Left lobe of liver (tissue), 2 donors: ENCODE data around the gene CNIH1. TPM values are rescaled to one million over a fixed set of nuclear protein-coding genes. Genes with fewer than 3 reads are reported as not detected.

Experiments used
- ATAC-seq: fragments of 200-7000 bp; cut with Tn5 transposase; one replicate; pipeline ENCODE4 v1.9.1; 2020; ENCODE audit warnings: mild to moderate bottlenecking, moderate library complexity
- DNase-seq: peaks from one replicate; pipeline ENCODE4 v3.0.0-alpha.2; 2020; ENCODE audit warnings: low spot score
- total RNA-seq: library from RNA; stranded (reverse); gene quantifications from one replicate; pipeline ENCODE4 v1.2.1, GENCODE V29; 2021
- donor health status: DM: no; HTN: no; CAD: no; lungs with moderate emphysema.
- donor health status: DM: no; HTN: yes; CAD: no.

Gene CNIH1
- total RNA-seq: 89.4 TPM

DNA sequence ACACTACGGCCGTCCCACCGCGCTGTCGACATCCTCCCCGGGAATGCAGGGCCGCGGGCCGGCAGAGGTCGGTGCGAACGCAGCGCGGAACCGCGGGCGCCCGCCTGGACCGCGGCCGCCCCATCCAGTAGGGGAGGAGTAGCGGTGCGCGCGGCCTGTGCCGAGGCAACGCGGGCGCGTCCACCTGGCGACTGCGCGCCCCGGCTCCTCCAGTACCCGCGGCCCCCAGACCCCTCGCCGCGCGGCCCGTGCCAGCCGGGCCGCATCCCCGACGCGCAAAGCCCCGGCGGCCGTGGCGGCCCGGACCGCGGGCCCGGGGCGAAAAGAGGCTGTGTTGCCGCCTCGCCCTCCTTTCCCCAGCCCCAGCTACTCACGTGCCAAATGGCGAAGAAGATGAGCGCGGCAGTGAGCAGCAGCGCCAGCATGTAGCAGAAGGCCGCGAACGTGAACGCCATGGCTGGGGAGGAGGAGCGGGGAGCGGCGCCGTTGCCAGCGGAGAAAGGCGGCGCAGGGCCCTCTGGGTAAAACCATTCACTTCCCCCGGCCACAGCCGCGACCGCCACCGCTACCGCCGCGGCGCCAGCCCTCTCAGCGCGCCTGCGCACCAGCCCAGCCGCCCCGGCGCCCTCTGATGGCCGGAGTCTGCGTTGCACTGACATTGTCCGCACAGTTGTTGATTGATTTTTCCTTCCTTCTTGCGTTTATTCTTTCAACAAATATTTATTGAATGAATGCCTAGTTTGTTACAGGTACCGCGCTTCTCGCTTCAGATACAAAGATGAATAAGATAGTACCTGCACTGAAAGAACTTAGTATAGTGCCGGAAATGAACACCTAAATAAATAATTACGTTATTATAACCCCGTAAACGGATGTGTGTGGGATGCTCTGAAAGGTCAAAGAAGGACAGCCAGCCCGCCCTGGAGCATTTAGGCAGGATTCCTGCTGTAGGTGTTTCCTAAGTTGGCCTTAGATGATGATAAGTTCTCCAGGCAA, at the start of gene CNIH1:
CNIH1 (minus strand) TSS at position 502 of the 996 bp plus-strand sequence; CDS start at position 455, 47 bp downstream.
- DNase-seq (peak; percentile 95), ATAC-seq (peak; percentile 96)

DNA sequence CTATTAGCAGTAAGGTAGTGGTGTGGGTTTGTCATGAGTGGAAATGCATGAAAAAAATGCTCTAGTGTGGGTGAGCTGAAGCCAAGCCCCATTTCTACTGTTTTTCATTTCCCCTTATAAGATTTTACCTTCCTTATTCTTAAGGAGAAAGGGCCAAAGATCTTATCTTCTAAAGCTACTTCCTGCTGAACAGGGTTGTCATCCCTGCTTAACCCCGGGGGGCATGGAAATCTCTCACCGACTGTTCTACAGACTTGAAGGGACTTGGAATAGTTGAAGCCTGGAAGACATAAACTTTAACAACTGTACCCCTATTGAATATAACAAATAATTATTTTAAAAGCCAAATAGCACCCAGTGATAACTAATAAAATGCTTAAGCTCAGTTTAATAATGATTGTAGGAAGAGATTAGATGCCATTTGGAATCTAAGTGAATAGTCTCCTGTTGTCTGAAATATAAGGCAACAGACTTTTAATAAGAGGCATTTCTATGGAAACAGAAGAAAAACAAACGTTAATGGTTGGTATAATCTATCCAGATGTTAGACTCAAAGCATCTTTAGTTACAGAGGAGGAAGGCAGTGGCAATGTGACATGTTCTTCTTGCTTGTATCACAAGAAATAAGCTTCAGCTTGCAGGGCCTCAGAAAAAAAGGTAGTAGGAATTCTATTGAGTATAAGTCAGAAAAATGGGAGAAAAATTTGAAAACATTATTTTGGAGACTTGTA, 49.4 kb upstream of the CNIH1 start:
- ATAC-seq: no peak

DNA sequence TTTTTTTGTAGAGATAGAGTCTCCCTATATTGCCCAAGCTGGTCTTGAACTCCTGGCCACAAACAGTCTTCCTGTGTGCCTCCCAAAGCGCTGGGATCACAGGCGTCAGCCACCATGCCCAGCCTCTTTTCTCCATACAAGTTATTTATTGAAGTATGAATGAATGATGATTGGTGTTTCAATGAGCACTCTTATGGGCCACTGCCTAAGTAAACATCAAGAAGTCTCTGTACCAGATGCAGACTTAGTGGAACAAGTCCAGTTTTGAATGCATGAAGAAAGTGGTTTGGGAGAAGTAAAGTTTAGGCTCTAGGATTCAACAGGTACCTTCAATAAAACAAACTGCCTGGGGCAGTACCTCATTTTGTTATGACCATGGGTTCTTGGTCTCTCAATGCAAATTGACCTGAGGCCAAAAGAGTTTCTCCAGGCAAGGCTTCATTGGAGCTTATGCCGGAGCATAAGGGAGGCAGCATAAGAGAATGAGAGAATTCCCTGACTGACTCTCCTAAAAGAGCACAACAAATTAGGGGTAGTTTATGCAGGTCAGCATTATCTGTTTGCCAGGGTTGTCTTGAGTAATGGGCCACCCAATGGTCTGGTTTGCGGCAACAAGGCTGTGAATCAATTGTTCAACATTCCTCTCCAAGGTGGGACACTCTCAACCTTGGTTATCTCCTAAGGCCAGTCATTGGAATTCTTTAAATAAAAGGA, 48.7 kb upstream of the CNIH1 start:
- ATAC-seq (no peak), DNase-seq (no peak)

More for the DNA sequence above, 49.4 kb upstream of the CNIH1 start:
- no peak for DNase-seq

DNA sequence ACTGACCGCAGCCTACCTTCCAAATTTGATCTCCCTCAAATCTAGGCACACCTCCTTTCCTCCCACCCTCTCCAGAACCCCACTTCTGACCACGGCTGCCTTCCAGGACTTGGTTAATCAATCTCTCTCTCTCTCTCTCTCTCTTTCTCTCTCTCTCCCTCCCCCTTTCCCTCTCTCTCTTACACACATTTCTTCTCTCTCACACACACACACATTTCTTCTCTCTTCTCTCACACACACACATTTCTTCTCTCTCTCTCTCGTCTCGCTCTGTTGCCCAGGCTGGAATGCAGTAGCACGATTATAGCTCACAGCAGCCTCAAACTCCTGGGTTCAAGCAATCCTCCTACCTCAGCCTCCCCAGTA, 48.1 kb upstream of the CNIH1 start:
- no peak for DNase-seq
- ATAC-seq: peak; percentile 8

DNA sequence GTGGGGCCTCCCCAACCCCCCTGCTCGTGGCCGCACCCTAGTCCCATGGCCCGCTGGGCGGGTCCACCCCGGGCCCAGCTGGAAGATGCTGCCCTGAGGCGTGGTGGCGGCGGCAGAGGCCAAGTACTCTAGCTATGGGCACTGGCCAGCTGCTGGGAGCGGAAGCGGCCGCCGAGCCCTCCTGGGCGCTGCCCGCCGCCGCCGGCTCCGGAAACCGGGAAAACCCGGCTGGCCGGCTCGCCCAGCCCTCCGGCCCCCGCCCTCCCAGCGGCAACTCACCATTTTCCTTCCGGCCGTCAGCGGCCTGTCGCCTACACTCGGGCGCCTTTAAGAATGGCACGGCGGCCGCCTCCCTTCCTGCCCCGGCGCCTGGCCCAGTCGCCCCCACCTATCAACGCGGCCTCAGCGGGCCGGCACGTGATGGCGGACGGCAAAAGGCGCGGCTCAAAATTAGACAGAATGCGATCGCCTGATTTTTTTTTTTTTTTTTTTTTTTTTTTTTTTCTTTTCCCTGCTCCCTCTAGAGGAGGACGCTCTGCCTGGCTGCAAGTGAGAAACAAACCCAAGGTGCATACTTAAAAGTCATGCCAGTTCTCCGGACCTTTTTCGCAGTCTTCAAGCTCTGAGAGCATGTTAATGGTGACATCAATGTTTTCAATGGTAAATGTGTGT, 47.6 kb upstream of the CNIH1 start, which contains the start of gene GMFB:
GMFB (minus strand) TSS at position 335 of the 672 bp plus-strand sequence; CDS start at position 282, 53 bp downstream.
- DNase-seq (peak; percentile 93), ATAC-seq (peak; percentile 96)

DNA sequence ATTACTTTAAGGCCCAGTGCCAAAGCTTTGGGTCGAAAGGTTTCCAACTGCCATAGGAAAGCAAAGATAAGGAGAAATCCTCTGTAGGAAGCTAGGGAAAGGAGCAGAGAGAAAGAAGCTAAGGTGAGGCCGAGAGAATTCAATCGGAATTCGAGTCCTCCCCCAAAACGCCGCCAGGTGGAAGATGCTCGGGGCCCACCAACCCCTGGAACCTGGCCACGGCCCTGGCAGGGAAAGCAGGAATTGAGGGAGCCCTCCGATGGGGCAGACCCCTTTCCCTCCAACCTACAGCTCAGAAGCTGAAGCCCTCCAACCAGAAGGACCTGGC, 47.1 kb upstream of the CNIH1 start:
- peak; percentile 1 for ATAC-seq
- no peak for DNase-seq

DNA sequence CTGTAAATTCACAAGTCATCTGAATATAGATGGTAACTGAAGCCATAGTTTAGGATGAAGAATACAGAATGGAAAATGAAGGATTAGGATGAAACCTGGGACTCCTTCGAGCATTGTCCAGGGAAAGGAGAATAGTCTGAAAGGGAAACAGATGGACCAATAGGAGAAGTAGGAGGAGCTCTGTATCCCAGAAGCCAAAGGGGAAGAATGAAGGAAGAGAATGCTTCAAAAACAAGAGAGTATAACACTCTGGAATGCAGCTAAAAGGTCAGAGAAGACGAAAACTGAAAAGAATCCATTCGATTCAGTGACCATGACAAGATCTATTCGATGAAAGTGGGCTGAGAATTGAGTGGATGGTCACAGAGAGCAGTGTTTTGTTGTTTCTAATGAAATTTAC, 46.6 kb upstream of the CNIH1 start:
- no peak for ATAC-seq
- no peak for DNase-seq

DNA sequence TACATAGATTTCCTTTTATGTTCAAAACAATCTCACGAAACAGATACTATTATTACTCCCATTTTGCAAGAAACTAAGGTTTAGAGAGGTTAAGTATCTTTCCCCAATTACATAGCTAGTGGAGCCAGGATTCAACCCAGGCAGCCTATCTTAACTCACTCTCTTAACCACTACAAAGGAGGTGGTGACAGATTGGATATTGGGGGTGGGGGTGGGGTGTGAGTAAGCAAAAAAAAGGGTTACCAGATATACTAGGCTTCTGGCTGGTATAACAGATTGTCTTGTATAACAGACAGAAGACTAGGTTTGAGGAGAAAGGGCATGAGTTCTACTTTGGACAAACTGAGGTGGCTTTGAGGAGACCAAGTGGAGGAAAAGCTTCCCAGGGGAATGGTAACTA, 45.5 kb upstream of the CNIH1 start:
- ATAC-seq (no peak), DNase-seq (no peak)

DNA sequence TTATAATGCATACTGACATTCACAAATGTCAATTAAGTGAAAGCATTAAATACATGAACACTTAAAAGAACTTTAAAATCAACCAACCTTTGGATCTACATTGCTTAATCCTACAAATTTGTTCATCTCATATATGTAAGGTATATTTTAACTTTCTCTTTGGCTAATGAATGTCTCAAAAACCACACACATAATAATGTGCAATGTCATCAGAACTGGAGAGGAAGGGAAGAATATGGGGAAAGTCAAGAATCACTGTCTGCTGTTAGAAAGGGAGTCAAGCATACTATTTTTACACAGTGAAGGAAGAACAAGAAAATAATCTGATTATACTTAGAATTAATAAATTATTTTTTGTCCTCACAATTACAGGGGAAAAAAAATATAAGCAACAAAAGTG, 42.7 kb upstream of the CNIH1 start:
- no peak for ATAC-seq
- no peak for DNase-seq

DNA sequence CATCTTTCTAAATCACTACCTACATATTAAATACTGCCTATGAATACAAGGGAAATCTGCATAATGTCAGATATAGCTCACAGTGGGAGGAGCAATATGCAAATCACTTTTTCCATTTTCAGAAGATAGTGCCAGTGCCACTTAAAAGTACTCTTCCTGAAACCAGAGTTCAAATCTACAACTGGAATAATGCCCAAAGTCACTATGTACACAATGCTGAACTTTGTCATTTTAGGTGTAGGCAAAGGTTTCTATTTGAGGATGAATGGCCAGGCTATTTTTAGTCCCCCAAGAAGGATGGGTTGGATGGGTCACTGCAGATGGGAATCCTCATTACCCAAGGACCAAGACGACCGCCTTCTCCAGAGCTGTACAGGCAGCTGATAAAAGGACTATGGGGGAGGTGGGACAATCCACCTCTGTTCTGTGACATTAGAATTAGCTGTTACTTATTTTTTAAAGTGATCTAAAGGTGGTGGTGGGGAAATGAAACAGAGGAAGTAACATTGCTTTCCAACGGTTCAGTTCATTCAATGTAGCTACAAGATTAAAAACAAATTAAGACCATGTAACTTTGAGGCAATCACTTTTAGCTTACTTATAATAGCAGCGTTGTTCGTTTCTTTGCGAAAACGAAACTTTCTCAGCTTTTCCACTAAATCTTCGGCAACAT, 42.0 kb upstream of the CNIH1 start:
- ATAC-seq (peak; percentile 95), DNase-seq (no peak)

DNA sequence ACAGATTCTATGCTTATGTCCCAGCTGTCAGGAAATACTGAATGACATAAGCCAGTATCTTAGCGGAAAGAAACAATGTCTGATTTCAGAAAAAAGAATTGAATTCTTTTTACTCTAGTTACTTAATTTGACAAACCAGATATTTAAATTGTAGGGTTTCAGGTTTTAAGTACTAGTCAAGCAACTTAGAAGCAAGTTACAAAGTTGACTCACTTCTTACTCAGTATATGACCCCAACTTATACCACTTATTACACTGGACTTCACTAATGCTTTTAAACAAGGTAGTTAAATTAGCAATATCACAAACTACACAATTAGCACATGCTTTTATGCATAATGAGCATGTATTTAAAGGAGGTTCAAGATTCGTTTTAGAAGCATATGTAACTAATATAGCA, 40.5 kb upstream of the CNIH1 start:
- DNase-seq (no peak), ATAC-seq (no peak)

DNA sequence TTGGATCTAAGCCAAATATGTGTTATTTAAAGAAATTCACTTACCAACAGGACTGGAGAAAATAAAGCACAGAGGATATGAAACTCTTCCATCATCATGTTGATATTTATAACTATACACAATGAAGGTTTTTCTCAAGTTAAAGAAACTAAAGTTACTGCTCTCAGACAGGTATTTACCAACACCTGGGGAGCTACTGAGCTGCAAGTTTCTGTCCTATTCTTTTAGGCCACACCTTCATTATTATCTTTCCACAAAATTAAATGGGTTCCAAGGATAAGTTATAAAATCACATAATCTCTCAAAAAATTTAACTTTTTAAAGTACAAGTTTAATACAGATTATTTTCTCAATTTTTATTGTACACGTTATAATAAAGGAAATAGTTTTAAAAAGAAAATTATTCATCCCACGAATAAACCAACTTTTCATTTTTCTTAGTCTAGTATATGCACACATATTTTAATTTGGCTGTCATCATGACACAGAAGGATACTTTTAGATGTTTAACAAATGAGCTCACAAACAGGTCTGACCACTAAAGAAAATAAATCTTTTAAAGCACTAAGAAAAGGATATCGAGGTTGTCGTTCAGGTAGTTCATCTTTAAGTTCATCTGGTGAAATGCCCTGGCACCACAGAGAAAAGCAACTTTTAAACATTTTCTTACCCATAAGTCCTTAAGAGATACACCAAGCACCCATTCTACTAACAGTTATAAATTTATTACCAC, 39.8 kb upstream of the CNIH1 start:
- DNase-seq (no peak), ATAC-seq (no peak)

DNA sequence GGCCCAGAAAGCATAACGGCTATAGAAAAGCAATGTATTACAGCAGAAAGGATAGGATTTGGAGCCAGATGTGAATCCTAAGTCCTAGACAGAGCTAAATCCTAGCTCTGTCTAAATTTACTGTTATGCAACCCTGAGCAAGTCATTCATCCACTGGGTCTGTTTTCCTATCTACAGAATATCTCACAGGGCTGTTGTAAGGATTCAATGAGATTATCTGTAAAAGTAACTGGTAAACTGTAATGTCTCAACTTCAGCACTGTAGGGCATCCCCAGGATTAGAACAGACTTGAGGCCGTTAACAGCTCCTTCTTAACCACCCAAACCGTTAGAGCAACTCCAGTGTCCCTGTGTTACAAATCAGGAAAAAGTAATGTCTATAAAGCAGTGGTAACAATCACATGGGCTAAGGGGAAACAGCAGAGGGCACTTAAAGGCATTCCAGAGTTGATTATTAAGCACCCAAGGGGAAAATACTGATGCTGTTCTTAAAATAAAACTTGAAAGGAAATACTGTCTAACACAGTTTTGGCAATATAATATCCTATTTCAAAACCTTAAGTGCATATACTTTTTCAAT, 37.6 kb upstream of the CNIH1 start:
- ATAC-seq: no peak
- DNase-seq: no peak

DNA sequence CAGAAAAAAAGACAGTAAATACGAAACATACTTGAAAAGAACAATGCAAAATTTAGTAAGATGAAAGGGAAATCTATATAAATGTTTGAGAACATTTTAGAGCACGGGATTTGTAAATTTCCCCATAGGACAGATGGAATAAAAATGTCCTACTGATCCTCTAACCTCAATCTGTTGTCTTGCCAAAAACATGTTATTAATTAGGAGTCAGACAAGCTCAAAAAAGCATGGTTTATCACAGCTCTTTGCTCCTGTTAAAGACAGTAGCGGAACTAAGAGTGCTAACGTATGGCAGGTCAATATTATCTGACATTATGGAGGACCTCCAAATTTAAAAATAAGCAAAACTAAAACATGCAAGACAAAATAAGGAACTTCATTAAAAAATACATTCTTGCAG, 34.7 kb upstream of the CNIH1 start:
- ATAC-seq (no peak), DNase-seq (no peak)

DNA sequence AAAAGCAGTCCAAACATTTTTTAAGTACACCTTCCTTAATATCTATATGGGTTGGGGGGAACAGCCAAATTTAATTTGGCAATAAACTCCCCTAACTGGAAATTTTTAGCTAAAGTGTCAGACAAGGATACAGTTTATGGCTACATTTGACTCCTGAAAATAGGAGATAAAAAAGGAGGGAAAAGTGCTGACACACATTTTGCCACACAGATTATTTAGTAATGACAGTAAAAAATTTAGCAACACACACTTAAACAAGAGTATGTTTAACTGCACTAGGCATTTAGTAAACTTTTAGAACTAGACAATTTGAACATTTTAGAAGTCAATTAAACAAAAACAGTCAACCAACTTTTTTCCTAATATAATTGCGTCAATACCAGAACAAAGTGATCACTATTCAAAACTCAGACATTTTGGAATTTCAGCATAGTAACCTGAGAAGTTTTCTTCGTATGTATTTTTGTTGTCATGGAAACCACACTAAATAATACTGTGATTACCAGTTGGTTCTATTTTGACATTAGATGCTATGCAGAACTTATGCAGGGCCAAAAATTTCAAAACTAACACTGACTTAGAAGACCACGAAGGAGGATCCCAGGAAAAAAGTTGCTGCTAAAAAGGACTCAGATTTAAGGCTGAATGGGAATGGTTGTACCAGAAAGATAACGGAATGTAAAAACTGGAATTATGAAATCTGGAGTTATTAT, 34.2 kb upstream of the CNIH1 start:
- ATAC-seq: no peak
- no peak for DNase-seq

DNA sequence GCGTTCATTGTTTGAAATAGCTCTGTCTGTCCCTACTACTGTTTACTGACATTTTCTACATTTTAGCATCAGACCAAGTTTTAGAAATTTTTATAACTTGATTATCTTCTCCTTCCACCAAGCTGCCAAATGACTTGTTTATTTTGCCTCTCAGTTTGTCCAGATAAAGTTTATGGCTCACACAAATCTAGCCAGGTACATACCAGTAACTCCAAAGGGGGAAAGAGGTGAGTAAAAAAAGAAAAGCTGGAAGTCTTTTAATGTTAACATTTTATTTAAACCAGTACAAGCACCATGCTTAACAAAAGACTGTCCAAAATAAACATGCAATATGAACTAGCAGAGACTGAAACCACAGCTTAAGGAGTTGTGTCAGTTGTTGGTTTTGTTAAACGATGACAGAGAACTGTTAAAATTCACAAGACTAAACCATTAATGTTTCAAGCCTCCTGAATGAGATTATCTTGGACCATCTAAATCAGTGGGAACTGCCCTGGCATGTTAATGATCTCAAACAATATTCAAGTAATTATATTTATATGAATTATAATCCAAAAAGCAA, 33.1 kb upstream of the CNIH1 start:
- DNase-seq (no peak), ATAC-seq (no peak)

DNA sequence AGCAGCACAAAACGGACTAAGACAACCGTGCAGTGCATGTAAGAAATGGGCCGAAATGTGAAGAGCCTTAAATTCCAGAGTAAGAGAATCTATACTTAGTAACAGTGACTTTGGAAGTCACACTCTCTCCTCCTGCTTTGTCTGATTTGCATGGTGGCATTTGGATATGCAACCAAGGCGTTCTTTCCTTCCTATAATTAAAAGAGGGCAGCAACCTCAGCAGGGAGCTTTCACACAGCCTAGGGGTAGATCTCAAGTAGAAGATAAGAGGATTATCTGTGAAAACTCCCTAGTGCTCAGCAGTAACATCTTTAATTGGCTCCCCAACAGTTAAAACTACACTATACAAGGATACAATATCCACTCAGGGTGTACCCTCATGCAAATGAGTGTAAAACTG, 31.1 kb upstream of the CNIH1 start:
- ATAC-seq: no peak
- no peak for DNase-seq

DNA sequence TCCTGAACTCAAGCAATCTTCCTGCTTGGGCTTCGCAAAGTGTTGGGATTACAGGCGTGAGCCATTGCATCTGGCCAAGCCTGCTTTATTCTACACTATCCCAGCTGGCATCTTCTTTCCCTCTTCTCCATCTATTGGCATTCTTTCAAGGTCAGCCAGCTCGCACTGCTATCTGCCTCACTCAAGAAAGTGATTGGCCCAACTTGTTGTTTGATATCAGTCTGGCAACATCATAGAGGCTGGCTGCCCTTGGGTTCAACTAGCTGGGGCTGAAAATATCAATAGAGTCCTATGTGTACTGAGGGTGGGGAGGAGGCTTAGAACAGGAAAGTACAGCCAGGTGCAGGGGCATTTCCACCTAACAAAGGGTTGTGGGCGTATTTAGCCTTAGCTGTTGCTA, 30.5 kb upstream of the CNIH1 start:
- peak; percentile 83 for ATAC-seq

More for the DNA sequence above, 30.5 kb upstream of the CNIH1 start:
- no peak for DNase-seq
